GM18867 (cell line): Measurements from ENCODE around the gene CIB4.

ENCODE experiments used
- ATAC-seq: cut with Tn5 transposase; IDR thresholded peaks from one replicate; pipeline ENCODE4 v1.9.1; 2021; ENCODE audit warnings: mild to moderate bottlenecking, moderate library complexity; ENCODE audit not compliant: unreplicated experiment

CIB4 gene

GRCh38 chr2:26556309-26557243, 84.6 kb downstream of the CIB4 start:
- ATAC-seq, result no peak

GRCh38 chr2:26555246-26556133, 85.7 kb downstream of the CIB4 start:
- no peak for ATAC-seq

GRCh38 chr2:26552641-26553374, 88.4 kb downstream of the CIB4 start:
- no peak for ATAC-seq

GRCh38 chr2:26550276-26551015, 90.7 kb downstream of the CIB4 start:
- no peak for ATAC-seq

- no peak for ATAC-seq
Observed at GRCh38 chr2:26542676-26543505, 98.3 kb downstream of the CIB4 start.

GRCh38 chr2:26542194-26542455, 99.0 kb downstream of the CIB4 start:
- ATAC-seq, result no peak

- ATAC-seq, result no peak
Observed at GRCh38 chr2:26541401-26542193, 99.6 kb downstream of the CIB4 start.

- ATAC-seq, result no peak
Observed at GRCh38 chr2:26540961-26541360, 100.2 kb downstream of the CIB4 start.

- ATAC-seq, result no peak
Observed at GRCh38 chr2:26540306-26540705, 100.9 kb downstream of the CIB4 start.

GRCh38 chr2:26537826-26538475, 103.2 kb downstream of the CIB4 start:
- ATAC-seq, result no peak

GRCh38 chr2:26537069-26537825, 103.9 kb downstream of the CIB4 start:
- ATAC-seq, result no peak

- ATAC-seq, result no peak
Observed at GRCh38 chr2:26536371-26537068, 104.6 kb downstream of the CIB4 start.

GRCh38 chr2:26535663-26536275, 105.4 kb downstream of the CIB4 start:
- ATAC-seq, result no peak

GRCh38 chr2:26534865-26535662, 106.1 kb downstream of the CIB4 start:
- ATAC-seq, result no peak

GRCh38 chr2:26534098-26534864, 106.9 kb downstream of the CIB4 start:
- no peak for ATAC-seq
